SK-N-MC (cell line): ENCODE measurements around the gene CLK3.

Source experiments
- DNase-seq: peaks from one replicate; pipeline ENCODE4 v3.0.0-alpha.2; 2011; ENCODE audit warnings: low read depth, low spot score
- H3K27ac ChIP-seq: fragments of 200-600 bp; sonication (generic); 2 replicates; pipeline ENCODE4 v1.5.1; 2016; ENCODE audit warnings: mixed run types
- H3K36me3 ChIP-seq: fragments of 200-600 bp; sonication (generic); 2 replicates; pipeline ENCODE4 v1.6.1; 2017; ENCODE audit warnings: antibody characterized with exemption, low read length, mixed read lengths; ENCODE audit not compliant: insufficient read depth
- H3K4me3 ChIP-seq: fragments of 200-600 bp; sonication (generic); 2 replicates; pipeline ENCODE4 v1.5.1; 2016
- H3K9ac ChIP-seq: fragments of 200-600 bp; sonication (generic); 2 replicates; pipeline ENCODE4 v1.8.0; 2017; ENCODE audit warnings: mixed run types, mixed read lengths; ENCODE audit not compliant: insufficient read length
- H3K9me3 ChIP-seq: fragments of 200-600 bp; sonication (generic); 2 replicates; pipeline ENCODE4 v1.6.1; 2017; ENCODE audit warnings: low read depth, mild to moderate bottlenecking, antibody characterized with exemption, low read length, moderate library complexity, mixed read lengths
- EZH2 ChIP-seq: fragments of 200-600 bp; sonication (generic); IDR thresholded peaks from one replicate; pipeline ENCODE4 v1.6.1; 2017; ENCODE audit warnings: antibody characterized with exemption
- FOXP2 ChIP-seq: optimal IDR thresholded peaks from 2 replicates; pipeline ENCODE3; 2011; ENCODE audit warnings: mild to moderate bottlenecking, moderate library complexity; ENCODE audit not compliant: insufficient read depth; ENCODE audit errors: extremely low read length, control extremely low read depth
- POLR2AphosphoS5 ChIP-seq: IDR thresholded peaks from 2 replicates; pipeline ENCODE4 v1.6.1; 2012; ENCODE audit warnings: mild to moderate bottlenecking, low read depth, low read length, borderline replicate concordance

The CLK3 gene

GRCh38 chr15:74614744-74615507, 710 bp upstream of the CLK3 start:
- peak overlapping the region; percentile 93 for H3K27ac ChIP-seq

GRCh38 chr15:74616366-74616939, 817 bp downstream of the CLK3 start:
- Histone ChIP-seq H3K4me3 (peak overlapping the region; percentile 89), H3K9ac (peak overlapping the region; percentile 99), H3K9me3 (no peaks in the 10 kb centered on the region), H3K36me3 (peaks cover 22% of the 10 kb centered on the region), H3K27ac (peak overlapping the region; percentile 75)
- TF ChIP-seq POLR2AphosphoS5 (no peak), EZH2 (no peak), FOXP2 (no peak)
- DNase-seq: no peak

More at GRCh38 chr15:74614744-74615507, 710 bp upstream of the CLK3 start:
- TF ChIP-seq EZH2: no peak
- TF ChIP-seq POLR2AphosphoS5: peak; percentile 76
- no peaks in the 10 kb centered on the region for H3K9me3 ChIP-seq
- peaks cover 6% of the 10 kb centered on the region; the same call in 1 of the 2 replicates for H3K36me3 ChIP-seq
- H3K4me3 ChIP-seq: peak overlapping the region; percentile 89
- DNase-seq: no peak
- peak overlapping the region; percentile 99 for H3K9ac ChIP-seq

DNA sequence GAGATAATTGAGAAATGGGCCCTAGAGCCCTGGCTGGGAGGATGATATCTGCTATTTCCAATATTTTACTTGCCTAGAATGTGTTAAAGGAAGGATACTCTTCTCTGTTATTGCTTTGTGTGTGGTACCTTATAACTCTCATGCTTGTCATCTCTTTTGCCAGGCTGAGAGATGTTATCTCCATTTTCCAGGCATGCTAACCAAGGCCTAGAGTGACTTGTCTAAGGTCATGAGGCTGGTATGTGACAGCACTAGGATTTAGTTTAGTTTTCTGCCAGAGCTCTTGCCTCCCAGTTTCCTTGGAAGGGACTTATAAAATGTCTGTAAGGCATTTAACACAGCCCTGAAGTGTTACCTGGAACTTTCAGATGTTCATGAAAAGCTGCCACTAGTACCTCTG, 1.4 kb downstream of the CLK3 start:
- Histone ChIP-seq H3K9ac (peak overlapping the region; percentile 99), H3K9me3 (no peaks in the 10 kb centered on the region), H3K27ac (no peak overlapping the region), H3K36me3 (peaks cover 27% of the 10 kb centered on the region), H3K4me3 (peak overlapping the region; percentile 89)
- no peak for DNase-seq
- TF ChIP-seq FOXP2: no peak
- TF ChIP-seq EZH2: no peak
- TF ChIP-seq POLR2AphosphoS5: no peak

DNA sequence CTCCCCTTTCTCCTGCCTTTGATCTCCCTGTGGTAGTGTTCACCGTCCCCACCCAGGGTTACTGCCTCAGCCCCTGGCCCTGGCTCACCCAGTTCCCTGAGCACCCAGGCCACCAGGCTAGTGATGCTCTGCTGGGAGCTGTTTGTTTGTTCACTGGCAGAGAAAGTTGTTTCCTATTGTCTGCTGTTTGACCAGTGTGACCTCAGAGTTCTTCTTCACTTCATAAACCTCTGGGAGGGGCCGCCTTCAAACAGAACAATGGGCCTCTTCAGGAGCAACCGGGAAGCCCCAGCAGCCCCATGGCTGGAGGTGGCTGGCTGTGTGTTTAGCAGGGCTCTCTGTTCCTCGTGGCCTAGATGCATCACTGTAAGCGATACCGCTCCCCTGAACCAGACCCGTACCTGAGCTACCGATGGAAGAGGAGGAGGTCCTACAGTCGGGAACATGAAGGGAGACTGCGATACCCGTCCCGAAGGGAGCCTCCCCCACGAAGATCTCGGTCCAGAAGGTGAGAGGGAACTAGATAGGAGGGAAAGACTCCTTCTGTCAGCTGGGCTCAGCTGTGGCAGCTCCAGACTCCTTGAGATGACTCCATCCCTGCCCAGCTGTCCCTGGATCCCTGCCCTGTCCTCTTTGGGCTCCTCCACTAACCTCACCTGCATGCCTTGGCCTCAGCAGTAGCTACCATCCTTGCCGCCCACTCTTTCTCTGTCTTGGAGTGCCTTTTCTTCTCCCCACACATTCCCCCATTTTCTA, 3.4 kb downstream of the CLK3 start:
- no peak overlapping the region for H3K4me3 ChIP-seq
- no peak for DNase-seq
- peaks cover 47% of the 10 kb centered on the region for H3K36me3 ChIP-seq
- TF ChIP-seq FOXP2 (no peak), POLR2AphosphoS5 (no peak), EZH2 (no peak)
- H3K27ac ChIP-seq: no peak overlapping the region
- H3K9ac ChIP-seq: no peak overlapping the region
- no peaks in the 10 kb centered on the region for H3K9me3 ChIP-seq

DNA sequence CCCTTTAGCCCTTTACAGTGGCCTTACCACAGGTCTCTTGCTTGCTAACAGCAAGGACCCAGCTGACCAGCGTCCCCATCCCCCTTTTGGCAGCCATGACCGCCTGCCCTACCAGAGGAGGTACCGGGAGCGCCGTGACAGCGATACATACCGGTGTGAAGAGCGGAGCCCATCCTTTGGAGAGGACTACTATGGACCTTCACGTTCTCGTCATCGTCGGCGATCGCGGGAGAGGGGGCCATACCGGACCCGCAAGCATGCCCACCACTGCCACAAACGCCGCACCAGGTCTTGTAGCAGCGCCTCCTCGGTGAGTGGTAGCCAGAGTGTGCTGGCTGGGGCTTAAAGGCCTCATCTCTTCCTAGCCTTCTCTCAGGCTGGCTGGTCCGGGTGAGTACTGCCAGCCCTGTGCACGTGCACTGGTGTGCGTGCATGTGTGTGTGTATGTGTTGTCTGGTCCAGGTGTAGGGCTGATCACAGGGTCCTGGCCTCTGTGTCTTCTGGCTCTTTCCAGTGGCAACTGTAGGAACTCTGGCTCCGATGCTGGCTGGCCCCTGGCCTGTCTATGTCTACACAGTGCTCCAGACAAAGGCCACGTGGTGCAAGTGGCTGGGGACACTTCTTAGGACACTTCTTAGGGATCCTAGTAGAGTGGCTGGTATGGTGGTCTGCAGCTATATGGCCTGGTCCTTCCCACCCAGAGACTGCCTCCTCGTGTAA, 4.4 kb downstream of the CLK3 start:
- Histone ChIP-seq H3K4me3 (no peak overlapping the region), H3K9me3 (no peaks in the 10 kb centered on the region), H3K36me3 (peaks cover 58% of the 10 kb centered on the region), H3K27ac (no peak overlapping the region), H3K9ac (no peak overlapping the region)
- DNase-seq: no peak
- TF ChIP-seq EZH2: no peak
- TF ChIP-seq FOXP2: no peak
- TF ChIP-seq POLR2AphosphoS5: no peak

- TF ChIP-seq FOXP2: no peak
- TF ChIP-seq POLR2AphosphoS5: no peak; the same call in 1 of the 2 replicates
- no peak for TF ChIP-seq EZH2
- Histone ChIP-seq H3K27ac (no peak overlapping the region), H3K4me3 (no peak overlapping the region), H3K36me3 (peaks cover 66% of the 10 kb centered on the region), H3K9ac (no peak overlapping the region), H3K9me3 (no peaks in the 10 kb centered on the region)
- DNase-seq: no peak
Measured at GRCh38 chr15:74620636-74621545, 5.3 kb downstream of the CLK3 start.

- Histone ChIP-seq H3K27ac (no peak overlapping the region), H3K36me3 (peaks cover 72% of the 10 kb centered on the region), H3K4me3 (no peak overlapping the region), H3K9ac (no peak overlapping the region), H3K9me3 (no peaks in the 10 kb centered on the region)
- no peak for DNase-seq
- TF ChIP-seq FOXP2 (no peak), POLR2AphosphoS5 (no peak), EZH2 (no peak)
Measured at GRCh38 chr15:74621546-74621920, 5.9 kb downstream of the CLK3 start.

GRCh38 chr15:74621936-74622335, 6.3 kb downstream of the CLK3 start:
- H3K27ac ChIP-seq: no peak overlapping the region
- no peak for DNase-seq
- TF ChIP-seq POLR2AphosphoS5: no peak
- no peak for TF ChIP-seq EZH2
- TF ChIP-seq FOXP2: no peak
- no peaks in the 10 kb centered on the region for H3K9me3 ChIP-seq
- H3K36me3 ChIP-seq: peaks cover 74% of the 10 kb centered on the region
- no peak overlapping the region for H3K4me3 ChIP-seq
- no peak overlapping the region for H3K9ac ChIP-seq
